Neural crest cell (in vitro differentiated cells): ENCODE measurements around the gene SF3A2. TPM values are rescaled to one million over a fixed set of nuclear protein-coding genes. Genes with fewer than 3 reads are reported as not detected.
"Not testable (repeated sequence)": the region's sequence is repeated elsewhere in the genome, so short reads cannot be mapped to it uniquely, and the experiment has no call there.

Experiments used
- DNase-seq: peaks from one replicate; pipeline ENCODE4 v3.0.0; 2021; ENCODE audit warnings: low read depth, mixed read lengths, low spot score
- H3K27ac Mint-ChIP-seq: one replicate; pipeline ENCODE4 v1.8.0; 2021; ENCODE audit warnings: mild to moderate bottlenecking, mixed read lengths; ENCODE audit not compliant: unreplicated experiment
- H3K27me3 Mint-ChIP-seq: 2 replicates; pipeline ENCODE4 v1.8.0; 2021; ENCODE audit warnings: low read depth, mild to moderate bottlenecking, mixed read lengths
- H3K36me3 Mint-ChIP-seq: 2 replicates; pipeline ENCODE4 v1.8.0; 2021; ENCODE audit warnings: low read depth, mild to moderate bottlenecking, mixed read lengths
- H3K4me1 Mint-ChIP-seq: 2 replicates; pipeline ENCODE4 v1.8.0; 2021; ENCODE audit warnings: mixed read lengths
- H3K4me3 Mint-ChIP-seq: one replicate; pipeline ENCODE4 v1.8.0; 2021; ENCODE audit warnings: mild to moderate bottlenecking, mixed read lengths
- H3K9me3 Mint-ChIP-seq: 2 replicates; pipeline ENCODE4 v1.8.0; 2021; ENCODE audit warnings: mixed read lengths
- CTCF ChIP-seq: fragments of 200-600 bp; sonication (generic); conservative IDR thresholded peaks from 2 replicates; pipeline ENCODE4 v1.5.0; 2021; ENCODE audit warnings: antibody characterized with exemption, mild to moderate bottlenecking
- total RNA-seq: library from RNA; stranded (reverse); gene quantifications from 2 replicates; pipeline ENCODE4 v1.2.1, GENCODE V29; 2021

The SF3A2 gene
- total RNA-seq, 1 donor from 2014 or later, result 189 TPM

- no peak for TF ChIP-seq CTCF
- Mint-ChIP-seq H3K9me3 (no peaks in the 10 kb centered on the region), H3K4me1 (peaks cover 5% of the 10 kb centered on the region), H3K27ac (no peak overlapping the region), H3K4me3 (no peak overlapping the region), H3K36me3 (peaks cover 3% of the 10 kb centered on the region), H3K27me3 (no peaks in the 10 kb centered on the region)
- DNase-seq, result no peak
These were observed 40.7 kb upstream of the SF3A2 start for GRCh38 chr19:2195914-2196313.

- peaks cover 3% of the 10 kb centered on the region for H3K36me3 Mint-ChIP-seq
- H3K4me3 Mint-ChIP-seq, result no peak overlapping the region
- no peak for DNase-seq
- H3K27me3 Mint-ChIP-seq, result no peaks in the 10 kb centered on the region
- no peak overlapping the region for H3K27ac Mint-ChIP-seq
- no peak for TF ChIP-seq CTCF
- no peaks in the 10 kb centered on the region for H3K9me3 Mint-ChIP-seq
- H3K4me1 Mint-ChIP-seq, result peaks cover 5% of the 10 kb centered on the region
These were observed 39.4 kb upstream of the SF3A2 start for GRCh38 chr19:2197270-2197669.

- Mint-ChIP-seq H3K27ac (no peak overlapping the region), H3K4me1 (peaks cover 5% of the 10 kb centered on the region), H3K36me3 (peaks cover 3% of the 10 kb centered on the region), H3K27me3 (no peaks in the 10 kb centered on the region), H3K9me3 (no peaks in the 10 kb centered on the region), H3K4me3 (no peak overlapping the region)
- no peak for TF ChIP-seq CTCF
- no peak for DNase-seq
These were observed 38.3 kb upstream of the SF3A2 start for GRCh38 chr19:2198317-2198716.

GRCh38 chr19:2199215-2199614, 37.4 kb upstream of the SF3A2 start:
- Mint-ChIP-seq H3K4me1 (peaks cover 5% of the 10 kb centered on the region), H3K27ac (peak overlapping the region; percentile 85), H3K4me3 (no peak overlapping the region)

GRCh38 chr19:2199861-2200623, 36.6 kb upstream of the SF3A2 start:
- no peak for DNase-seq
- Mint-ChIP-seq H3K9me3 (no peaks in the 10 kb centered on the region), H3K36me3 (peaks cover 2% of the 10 kb centered on the region), H3K27me3 (no peaks in the 10 kb centered on the region), H3K4me3 (no peak overlapping the region), H3K27ac (no peak overlapping the region), H3K4me1 (peaks cover 5% of the 10 kb centered on the region)
- TF ChIP-seq CTCF, result no peak

More at GRCh38 chr19:2199215-2199614, 37.4 kb upstream of the SF3A2 start:
- Mint-ChIP-seq H3K36me3 (peaks cover 2% of the 10 kb centered on the region), H3K9me3 (no peaks in the 10 kb centered on the region), H3K27me3 (no peaks in the 10 kb centered on the region)
- TF ChIP-seq CTCF, result peak; percentile 54
- DNase-seq, result peak; percentile 13

GRCh38 chr19:2200624-2201294, 35.9 kb upstream of the SF3A2 start:
- not testable (repeated sequence) for H3K4me3 Mint-ChIP-seq, DNase-seq, H3K4me1 Mint-ChIP-seq, H3K27me3 Mint-ChIP-seq, H3K9me3 Mint-ChIP-seq, H3K27ac Mint-ChIP-seq, H3K36me3 Mint-ChIP-seq
